HG03575 (cell line): ENCODE data around the gene EEF2K.

Experiments
- ATAC-seq: cut with Tn5 transposase; IDR thresholded peaks from one replicate; pipeline ENCODE4 v1.9.1; 2021; ENCODE audit not compliant: unreplicated experiment, insufficient number of reproducible peaks, low FRiP score; ENCODE audit errors: extremely low read depth

Gene EEF2K

DNA sequence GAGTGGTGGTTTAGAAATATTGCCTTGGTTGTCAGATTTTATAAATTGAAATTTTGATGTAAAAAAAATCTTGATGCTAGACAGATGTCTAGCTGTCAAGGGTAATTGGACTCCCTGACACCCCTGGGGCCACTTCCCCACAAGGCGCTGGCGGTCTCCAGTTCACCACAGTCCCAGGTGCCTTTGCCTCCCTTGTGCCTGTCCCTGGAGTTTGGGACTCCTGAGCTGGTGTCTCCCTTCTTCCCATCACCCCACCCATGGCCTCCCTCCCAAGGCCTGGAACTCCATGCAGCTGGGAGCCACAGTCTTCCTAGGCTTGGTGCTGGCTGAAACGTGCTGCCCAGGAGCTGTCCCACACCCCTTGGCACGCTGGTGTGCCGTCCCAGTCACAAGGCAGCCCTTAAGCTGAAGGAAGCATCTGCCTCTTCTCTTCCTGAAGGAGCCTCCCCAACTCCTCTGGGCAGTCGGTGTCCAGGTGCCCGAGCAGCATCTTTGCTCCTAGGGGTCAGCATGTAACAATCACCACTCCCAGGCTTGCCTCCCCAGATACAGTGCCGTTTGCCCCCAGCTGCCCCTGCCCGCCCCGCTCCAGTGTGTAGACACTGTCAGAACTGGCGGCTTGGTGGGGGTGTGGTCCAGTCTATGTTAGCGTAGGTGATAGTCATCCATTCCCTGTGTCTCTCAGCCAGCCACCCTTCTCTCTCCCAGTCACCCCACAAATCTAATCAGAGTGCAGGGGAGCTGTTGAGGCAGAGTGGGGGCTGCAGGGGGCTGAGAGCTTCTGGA is 117.3 kb downstream of the EEF2K start:
- ATAC-seq = no peak

DNA sequence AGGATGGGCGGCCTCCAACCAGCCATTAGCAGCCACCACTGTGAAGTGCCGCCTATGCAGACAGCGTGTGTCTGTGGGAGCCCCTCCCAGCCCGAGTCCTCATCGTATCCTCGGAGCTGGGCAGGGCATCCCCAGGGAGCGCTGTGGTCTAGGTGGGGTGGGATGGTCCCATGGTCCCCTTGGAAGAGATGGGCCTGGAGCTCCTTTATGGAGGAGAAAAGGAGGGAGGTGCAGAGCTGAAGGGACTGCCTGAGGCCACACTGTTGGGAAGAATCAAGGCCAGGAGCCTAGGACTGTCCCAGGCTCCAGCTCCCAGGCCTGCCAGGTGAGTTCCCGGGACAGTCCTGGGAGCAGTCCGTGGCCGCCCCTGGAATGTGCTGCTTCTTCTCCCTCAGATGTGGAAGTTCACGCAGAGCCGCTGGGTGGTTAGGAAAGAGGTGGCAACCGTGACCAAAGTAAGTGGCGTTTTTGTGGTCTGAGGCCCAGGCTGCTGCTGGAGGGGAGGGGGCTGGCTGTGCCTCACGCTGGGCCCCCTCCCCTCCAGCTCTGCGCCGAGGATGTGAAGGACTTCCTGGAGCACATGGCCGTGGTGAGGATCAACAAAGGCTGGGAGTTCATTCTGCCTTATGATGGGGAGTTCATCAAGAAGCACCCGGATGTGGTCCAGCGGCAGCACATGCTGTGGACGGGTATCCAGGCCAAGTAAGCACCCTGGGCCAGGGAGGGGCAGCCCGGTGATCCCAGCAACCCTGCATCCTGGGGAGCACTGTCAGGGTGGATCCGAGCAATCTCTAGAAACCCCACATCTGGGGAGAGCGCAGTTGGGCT is 118.1 kb downstream of the EEF2K start:
- ATAC-seq = no peak

DNA sequence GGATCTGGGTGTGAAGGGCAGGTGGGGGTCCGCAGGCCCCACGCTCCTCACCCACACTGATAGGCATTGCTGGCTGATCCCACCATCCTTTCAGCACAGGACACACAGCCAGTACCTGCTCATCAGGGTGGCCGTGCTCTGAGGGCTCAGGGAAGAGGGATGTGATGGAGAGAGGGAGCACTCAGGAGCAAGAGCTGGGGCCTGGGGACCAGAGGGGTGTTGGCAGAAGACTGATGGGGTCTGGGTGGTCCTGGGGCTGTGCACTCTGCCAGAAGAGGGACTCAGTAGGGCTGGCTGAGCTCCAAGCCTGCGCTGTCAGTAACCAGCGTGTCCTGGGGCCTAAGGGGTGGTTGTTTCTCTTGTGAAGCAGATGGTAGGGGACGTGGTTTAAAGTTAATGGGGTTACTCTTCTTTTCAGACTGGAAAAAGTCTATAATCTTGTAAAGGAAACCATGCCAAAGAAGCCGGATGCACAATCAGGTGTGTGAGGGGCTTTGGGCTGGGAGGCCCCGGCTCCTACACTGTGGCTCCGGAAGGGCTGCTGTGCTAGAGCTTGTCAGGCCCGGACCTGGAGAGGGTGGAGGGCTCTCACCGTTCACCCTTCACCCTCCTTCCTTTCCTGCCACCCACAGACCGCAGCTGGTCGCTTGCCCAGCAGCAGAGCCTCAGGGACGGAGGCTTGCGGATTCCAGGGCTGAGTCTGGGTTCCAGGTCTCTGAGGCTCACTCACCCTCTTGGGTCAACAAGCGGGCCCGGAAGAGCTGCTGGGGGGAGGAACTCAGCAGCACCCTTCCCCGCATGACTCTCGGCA is 118.9 kb downstream of the EEF2K start:
- no peak for ATAC-seq

DNA sequence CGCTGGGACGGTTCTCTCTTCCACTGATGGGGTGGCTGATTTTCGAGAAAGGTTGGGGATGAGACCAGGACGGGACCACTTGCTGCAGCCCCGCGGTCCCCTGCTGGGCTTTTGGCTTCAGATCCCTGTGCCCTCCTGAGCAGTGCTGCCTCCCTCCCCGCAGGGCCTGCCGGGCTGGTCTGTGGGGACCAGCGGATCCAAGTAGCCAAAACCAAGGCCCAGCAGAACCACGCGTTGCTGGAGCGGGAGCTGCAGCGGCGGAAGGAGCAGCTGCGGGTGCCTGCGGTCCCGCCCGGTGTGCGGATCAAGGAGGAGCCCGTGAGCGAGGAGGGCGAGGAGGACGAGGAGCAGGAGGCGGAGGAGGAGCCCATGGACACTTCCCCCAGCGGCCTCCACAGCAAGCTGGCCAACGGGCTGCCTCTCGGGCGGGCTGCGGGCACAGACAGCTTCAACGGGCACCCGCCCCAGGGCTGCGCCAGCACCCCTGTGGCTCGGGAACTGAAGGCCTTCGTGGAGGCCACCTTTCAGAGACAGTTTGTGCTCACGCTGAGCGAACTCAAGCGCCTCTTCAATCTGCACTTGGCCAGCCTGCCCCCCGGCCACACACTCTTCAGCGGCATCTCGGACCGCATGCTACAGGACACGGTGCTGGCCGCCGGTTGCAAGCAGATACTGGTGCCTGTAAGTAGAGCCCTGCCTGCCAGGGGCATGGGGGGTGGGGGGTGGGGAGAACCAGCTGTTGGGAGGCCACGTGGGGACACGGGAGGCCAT is 119.7 kb downstream of the EEF2K start:
- ATAC-seq = no peak

GRCh38 chr16:22326369-22326652 is 120.2 kb downstream of the EEF2K start:
- ATAC-seq = no peak

- no peak for ATAC-seq
These were observed 120.8 kb downstream of the EEF2K start for GRCh38 chr16:22326771-22327445.

DNA sequence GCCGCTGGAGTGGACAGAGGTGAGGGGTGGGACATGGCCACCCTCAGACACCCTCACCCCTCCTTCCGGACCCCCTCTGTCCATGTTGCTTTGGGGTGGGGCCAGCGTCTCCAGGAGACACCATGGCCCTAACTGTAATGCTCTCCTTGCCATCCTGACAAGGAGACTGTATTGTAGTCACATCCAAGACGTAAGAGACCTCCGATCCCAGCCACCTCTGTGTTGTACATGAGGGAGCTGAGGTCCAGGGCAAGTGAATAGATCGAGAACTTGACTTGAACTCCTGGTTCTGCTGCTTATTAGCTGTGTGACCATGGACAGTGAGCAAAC is 121.3 kb downstream of the EEF2K start:
- ATAC-seq = no peak

- ATAC-seq = no peak
These were observed 122.1 kb downstream of the EEF2K start for GRCh38 chr16:22328081-22328725.

DNA sequence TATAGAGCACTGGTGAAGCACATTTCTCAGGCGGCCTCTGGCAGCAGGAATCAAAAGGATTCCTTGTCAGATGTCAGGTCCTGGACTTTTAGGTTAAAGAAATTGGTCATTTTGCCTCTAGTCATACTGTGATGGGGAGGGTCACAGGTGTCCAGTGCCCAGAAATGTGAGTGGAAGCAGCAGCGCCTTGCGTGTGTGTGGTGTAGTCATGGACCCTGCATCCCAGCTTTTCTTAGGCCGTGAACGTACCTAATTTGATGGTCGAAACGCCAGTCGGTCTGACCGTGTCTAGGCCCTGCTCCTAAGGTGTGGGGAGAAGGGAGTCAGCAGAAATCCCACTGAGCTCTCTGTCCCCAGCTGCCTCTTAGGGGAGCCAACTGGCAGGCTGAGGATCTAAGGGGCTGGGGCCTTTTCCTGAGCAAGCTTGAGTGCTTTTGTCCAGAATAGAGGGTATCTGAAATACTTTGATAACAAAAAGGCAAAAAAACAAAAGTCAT is 123.2 kb downstream of the EEF2K start:
- no peak for ATAC-seq

GRCh38 chr16:22330326-22330725 is 124.2 kb downstream of the EEF2K start:
- ATAC-seq = no peak

DNA sequence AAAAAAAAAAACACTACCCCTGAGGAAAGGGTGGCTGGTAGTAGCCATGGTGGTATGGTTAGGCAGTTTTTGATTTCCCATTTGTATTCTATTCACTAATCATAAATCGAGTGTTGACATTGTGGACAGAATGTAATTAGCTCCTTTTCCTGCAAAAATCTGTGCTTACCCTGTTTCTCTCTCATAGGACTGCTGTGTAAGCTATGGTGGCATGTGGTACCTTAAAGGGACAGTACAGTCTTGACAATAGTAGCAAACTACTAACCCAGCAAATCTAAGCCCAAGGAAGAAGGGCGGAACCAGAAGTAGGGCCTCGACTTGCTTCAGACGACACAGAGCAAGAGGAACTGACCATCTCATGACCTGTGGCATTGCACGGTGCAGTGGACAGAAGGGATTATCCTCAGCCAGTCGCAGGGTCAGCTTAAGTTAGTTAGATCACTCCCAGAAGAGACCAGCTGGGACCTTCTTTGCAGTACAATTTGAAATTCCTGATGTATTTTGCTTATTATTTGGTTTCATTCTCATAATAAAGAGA is 127.4 kb downstream of the EEF2K start:
- no peak for ATAC-seq

DNA sequence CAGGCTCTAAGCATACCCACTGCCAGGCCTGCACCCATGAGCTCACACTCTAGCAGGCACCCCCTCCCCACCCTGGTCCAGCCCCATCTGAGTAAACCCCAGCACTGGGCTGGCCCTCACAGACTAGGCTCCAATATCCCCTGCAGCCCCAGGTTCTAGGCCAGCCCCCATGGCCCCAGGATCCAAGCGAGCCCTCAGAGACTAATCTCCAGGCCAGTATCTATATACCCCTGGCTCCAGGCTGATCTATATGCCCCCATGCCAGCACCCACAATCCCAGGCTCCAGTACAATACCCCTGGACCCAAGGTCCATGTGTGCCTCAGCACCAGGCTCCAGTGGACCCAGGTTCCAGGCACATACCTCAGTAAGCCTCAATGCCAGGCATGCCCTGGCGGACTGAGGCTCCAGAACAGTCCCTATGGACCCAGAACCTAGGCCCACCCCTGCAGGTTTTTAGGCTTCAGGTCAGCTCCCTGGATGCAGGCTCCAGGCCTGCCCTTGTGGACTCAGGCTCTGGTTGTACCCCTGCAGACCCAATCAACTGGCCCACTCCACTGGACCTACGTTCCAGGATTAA is 129.7 kb downstream of the EEF2K start:
- ATAC-seq = no peak

GRCh38 chr16:22336581-22336980 is 130.5 kb downstream of the EEF2K start:
- no peak for ATAC-seq

DNA sequence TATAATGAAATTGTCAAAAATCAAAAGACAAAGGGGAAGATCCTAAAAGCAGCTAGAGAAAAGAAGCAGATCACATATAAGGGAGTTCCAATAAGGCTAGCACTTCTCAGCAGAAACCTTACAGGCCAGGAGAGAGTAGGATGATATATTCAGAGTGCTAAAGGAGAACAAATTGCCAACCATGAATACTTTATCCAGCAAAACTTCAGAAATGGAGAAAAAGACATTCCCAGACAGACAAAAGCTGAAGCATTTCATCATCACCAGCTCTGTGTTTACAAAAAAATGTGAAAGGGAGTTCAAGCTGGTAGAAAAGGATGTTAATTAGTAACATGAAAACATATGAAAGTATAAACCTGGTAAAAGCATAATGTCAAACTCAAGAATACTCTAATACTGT is 131.0 kb downstream of the EEF2K start:
- no peak for ATAC-seq

GRCh38 chr16:22337849-22338635 is 132.0 kb downstream of the EEF2K start:
- no peak for ATAC-seq
